GM19372 (cell line): ENCODE data around the gene NANOG.
"Not testable (repeated sequence)": the region's sequence is repeated elsewhere in the genome, so short reads cannot be mapped to it uniquely, and the experiment has no call there.

Source experiments
- ATAC-seq: cut with Tn5 transposase; IDR thresholded peaks from one replicate; pipeline ENCODE4 v1.9.1; 2021; ENCODE audit warnings: mild to moderate bottlenecking, low read depth, moderate library complexity; ENCODE audit not compliant: unreplicated experiment

NANOG gene

DNA sequence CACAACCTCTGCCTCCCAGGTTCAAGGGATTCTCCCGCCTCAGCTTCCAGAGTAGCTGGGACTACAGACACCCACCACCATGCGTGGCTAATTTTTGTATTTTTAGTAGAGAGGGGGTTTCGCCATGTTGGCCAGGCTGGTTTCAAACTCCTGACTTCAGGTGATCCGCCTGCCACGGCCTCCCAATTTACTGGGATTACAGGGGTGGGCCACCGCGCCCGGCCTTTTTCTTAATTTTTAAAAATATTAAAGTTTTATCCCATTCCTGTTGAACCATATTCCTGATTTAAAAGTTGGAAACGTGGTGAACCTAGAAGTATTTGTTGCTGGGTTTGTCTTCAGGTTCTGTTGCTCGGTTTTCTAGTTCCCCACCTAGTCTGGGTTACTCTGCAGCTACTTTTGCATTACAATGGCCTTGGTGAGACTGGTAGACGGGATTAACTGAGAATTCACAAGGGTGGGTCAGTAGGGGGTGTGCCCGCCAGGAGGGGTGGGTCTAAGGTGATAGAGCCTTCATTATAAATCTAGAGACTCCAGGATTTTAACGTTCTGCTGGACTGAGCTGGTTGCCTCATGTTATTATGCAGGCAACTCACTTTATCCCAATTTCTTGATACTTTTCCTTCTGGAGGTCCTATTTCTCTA is at the start of gene NANOG:
Gene NANOG (plus strand): TSS at position 519 of the 645 bp plus-strand sequence. CDS start 213 bp downstream, outside the sequence.
- not testable (repeated sequence) for ATAC-seq

DNA sequence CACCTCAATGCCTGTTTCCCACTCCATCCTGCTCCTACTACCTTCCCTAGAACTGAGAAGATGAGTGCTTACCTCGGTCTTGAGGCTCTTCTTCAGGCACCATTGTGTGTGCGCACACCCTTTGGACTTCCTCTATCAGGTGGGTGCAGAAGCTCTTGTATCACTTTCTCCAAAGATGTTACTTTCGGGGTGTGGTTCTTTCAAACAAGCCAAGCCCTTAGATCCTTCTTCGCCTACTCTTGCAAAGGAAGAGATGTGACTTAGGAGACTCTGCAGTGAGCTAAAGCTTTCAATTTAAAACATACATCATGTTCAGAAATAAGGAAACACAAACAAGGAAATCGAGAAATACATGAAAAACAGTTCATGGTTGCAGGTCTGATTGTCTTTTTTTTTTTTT is 42.0 kb upstream of the NANOG start, which contains the start of gene CLEC4C:
Gene CLEC4C (minus strand): TSS at position 130 of the 400 bp plus-strand sequence. CDS start 27 bp downstream, at position 103.
- no peak for ATAC-seq

DNA sequence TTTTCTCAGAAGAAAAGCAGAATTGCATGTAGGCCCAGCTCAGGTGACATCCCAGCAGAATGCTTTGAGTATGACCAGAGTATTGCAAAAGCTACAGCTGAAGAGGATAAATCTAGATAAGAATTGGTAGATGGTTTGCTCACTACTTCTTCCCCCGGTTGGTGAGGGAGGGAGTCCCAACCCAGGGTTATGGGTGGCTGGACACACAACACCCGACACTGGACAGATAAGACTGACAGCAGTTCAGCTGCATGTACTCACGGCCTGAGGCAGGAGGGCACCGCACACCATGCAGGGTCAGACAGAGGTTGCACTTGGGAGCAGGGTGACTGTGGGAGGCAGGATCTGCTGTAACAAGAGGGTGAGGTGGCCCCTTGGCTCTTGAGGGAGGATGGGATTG is 40.4 kb upstream of the NANOG start:
- ATAC-seq: no peak

DNA sequence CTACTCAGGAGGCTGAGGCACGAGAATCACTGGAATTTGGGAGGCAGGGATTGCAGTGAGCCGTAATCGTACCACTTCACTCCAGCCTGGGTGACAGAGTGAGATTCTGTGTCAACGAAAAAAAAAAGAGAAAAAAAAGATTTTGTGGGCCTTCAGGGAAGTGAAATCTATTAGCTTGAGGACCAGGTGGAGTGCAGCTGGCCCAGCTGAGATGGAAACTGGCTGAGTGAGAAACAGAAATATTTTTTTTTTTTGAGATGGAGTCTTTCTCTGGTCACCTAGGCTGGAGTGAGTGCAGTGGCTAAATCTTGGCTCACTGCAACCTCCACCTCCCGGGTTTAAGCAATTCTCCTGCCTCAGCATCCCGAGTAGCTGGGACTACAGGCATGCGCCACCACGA is 39.8 kb upstream of the NANOG start:
- no peak for ATAC-seq

DNA sequence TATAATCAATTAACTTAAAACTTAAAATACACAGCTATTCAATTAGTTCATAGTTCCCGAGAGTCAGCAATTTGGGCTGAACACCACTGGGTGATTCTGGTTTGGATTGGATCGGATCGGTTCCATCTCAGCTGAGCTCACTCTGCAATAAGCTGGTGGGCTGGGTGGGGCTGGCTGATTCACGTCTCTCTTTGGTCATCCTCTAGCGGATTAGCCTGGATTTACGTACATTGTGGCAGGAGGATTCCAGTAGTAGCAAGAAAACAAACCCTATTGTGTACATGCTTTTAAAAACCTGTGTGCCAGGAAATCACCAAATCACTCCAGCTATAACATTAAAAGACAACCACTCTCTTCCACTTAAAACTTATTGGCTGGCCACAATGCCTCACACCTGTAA is 38.9 kb upstream of the NANOG start:
- no peak for ATAC-seq

DNA sequence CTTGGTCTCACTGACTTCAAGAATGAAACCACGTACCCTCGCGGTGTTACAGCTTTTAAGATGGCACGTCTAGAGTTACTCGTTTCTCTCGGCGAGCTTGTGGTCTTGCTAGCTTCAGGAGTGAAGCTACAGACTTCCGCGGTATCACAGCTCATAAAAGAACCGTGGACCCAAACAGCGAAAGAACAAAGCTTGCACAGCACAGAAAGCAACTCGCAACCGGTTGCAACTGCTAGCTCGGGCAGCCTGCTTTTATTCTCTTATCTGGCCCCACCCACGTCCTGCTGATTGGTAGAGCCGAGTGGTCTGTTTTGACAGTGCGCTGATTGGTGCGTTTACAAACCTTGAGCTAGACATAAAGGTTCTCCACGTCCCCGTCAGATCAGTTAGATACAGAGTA is 37.8 kb upstream of the NANOG start:
- ATAC-seq: no peak

DNA sequence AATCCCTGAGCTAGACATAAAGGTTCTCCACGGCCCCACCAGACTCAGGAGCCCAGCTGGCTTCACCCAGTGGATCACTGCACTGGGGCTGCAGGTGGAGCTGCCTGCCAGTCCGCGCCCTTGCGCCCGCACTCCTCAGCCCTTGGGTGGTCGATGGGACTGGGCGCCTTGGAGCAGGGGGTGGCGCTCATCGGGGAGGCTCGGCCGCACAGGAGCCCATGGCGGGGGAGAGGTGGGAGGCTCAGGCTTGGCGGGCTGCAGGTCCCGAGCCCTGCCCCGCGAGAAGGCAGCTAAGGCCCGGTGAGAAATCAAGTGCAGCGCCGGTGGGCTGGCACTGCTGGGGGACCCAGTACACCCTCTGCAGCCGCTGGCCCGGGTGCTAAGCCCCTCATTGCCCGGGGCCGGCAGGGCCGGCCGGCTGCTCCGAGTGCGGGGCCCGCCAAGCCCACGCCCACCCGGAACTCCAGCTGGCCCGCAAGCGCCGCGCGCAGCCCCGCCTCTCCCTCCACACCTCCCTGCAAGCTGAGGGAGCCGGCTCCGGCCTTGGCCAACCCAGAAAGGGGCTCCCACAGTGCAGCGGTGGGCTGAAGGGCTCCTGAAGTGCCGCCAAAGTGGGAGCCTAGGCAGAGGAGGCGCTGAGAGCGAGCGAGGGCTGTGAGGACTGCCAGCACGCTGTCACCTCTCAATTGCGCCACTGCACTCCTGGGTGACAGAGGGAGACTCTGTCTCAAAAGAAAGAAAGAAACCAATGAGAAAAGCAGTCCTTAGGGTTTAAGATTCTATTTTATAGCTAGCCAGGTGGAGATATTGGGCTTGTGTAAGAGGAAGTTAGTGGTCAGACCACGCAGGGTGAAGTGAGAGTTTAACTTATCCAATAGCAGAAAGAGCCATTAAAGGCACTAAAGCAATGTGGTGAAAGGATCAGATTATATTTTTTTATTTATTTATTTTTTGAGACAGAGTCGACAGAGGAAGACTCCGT is 37.0 kb upstream of the NANOG start:
- not testable (repeated sequence) for ATAC-seq

DNA sequence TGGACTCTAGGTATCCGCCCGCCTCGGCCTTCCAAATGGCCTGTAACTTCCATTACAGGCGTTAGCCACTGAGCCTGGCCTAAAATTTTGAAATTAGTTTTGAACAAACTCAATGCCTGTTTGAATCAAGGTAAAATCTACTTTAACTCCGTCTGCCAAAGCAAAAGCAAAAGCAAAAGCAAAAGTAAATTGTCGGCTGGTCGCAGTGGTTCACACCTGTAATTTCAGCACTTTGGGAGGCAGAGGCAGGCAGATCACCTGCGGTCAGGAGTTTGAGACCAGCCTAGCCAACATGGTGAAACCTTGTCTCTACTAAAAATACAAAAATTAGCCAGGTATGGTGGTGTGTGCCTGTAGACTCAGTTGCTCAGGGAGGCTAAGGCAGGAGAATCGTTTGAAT is 33.5 kb upstream of the NANOG start:
- ATAC-seq: not testable (repeated sequence)

DNA sequence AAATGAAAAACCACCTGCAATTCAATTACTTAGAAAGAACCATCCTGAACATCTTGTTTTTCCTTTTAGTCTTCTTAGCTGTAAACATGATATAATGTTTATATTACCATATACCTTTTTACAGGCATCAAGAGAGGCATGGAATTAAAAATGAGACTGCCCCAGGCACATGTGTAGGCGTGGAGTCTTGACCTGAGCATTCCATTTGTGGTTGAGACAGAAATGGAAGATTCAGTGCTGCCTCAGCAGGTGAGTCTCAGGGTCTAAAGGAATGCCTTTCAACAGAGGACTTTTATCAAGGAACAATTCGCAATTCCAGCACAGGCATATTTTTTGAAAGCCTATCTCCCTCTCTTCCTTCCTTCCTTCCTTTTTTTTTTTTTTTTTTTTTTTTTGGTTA is 32.2 kb upstream of the NANOG start:
- no peak for ATAC-seq

DNA sequence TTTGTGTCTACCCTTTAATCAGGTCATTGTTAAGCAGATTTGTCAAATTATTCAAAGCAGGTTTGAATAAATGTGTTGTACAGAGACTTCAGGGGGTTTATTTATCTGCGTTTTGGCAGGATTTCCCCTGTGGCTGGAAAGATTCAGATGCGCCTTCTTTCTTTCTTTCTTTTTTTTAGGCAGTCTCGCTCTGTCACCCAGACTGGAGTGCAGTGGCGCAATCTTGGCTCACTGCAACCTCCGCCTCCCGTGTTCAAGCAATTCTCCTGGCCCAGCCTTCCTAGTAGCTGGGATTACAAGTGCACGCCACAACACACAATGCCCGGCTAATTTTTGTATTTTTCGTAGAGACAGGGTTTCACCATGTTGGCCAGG is 30.4 kb upstream of the NANOG start:
- no peak for ATAC-seq

DNA sequence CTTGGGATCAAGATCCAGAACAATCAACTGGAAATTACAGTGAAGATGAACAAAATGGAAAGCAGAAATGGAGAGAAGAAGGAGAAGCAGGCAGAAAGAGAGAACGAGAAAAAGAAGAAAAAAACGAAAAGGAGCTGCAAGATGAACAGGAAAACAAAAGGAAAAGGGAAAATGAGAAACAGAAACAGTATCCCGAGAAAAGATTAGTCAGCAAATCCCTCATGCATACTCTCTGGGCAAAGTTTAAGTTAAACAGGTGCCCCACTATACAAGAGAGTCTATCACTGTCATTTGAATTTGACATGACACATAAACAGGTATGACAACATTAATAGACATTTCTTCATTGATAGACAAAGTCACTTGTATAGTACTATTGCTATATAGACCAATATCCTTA is 19.2 kb upstream of the NANOG start:
- ATAC-seq: no peak

DNA sequence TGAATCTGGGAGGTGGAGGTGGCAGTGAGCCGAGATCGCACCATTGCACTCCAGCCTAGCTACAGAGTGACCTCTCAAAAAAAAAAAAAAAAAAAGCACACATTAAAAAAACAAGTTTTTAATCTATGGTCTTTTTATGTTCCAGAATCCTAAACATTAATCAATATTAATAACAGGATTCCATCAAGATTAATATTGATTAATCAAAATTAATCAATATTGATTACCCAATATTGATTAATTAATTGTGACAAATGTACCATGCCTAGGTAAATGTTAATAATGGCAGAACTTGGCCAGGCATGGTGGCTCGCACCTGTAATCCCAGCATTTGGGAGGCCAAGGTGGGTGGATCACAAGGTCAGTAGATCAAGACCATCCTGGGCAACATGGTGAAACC is 7.9 kb upstream of the NANOG start:
- ATAC-seq: no peak

DNA sequence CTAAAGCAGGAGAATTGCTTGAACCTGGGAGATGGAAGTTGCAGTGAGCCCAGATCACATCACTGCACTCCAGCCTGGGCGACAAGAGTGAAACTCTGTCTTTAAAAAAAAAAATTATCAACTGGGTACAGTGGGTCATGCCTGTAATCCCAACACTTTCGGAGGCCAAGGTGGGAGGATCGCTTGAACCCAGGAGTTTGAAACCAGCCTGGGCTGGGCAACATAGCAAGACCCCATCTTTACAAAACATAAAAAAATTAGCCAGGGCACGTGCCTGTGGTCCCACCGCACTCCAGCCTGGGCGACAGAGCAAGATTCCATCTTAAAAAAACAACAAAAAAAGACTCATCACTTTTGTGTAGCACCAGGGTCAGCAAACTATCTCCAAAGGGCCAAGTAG is 7.1 kb upstream of the NANOG start:
- no peak for ATAC-seq

DNA sequence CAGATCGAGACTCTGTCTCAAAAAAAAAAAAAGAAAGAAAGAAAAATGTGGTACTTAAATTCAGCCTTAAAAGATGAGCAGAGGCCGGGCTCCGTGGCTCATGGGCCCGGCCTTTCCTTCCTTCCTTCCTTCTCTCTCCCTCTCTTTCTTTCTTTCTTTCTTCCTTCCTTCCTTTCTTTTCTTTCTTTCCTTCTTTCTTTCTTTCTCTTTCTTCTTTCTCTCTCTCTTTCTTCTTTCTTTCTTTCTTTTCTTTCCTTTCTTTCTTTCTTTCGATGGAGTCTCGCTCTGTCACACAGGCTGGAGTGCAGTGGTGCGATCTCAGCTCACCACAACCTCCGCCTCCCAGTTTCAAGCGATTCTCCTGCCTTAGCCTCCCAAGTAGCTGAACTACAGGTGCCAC is 5.8 kb upstream of the NANOG start:
- not testable (repeated sequence) for ATAC-seq

DNA sequence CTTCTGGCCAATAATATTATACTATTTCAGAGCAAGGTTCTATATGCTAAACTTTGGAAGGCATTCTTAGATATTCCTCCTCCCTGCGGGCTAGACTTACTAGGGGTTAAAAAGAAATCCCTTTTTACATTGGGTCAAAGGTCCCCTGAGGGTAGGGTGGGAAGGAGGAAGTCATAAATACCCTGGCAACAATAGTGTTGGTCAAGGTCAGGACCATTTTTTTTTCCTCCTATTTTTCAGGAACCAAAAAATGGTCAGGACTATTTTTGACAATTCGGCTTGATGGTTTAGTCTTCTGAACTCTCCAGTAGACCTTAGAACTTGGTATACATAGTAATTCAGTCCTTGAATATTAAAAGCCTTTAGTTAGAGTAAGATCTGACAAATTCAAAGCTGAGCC is 4.5 kb upstream of the NANOG start:
- no peak for ATAC-seq

DNA sequence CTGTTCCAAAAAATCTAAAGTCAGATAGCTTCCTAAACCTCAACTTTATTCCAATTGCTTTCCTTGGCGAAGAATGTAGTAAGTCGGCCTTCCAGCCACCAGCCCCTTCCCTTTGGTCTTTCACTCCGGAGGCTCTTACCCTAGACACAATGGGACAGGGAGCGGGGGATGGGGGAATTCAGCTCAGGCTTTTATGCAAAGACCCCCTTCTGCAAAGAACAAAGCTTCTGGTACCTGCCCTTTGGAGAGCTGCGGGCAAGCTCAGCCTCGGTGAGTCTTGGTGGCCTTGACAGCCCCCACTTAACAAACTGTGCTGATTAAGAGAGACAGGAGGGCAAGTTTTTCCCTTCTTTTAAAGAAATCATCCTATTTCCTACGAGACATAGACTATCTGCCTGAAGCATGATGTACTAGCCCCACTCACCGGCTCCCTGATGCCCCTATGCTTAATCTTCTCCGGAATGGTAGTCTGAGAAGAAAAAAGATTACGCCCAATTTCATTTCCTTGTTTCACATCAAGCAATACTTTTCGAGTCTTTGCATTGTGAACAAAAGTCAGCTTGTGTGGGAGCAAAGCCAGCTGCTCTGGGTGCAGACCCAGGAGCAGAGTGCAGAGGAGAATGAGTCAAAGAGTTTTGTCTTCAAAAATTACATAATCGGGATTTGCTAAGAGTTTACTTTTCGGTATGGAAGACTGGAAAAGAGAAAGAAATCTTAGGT is 1.5 kb upstream of the NANOG start:
- no peak for ATAC-seq

DNA sequence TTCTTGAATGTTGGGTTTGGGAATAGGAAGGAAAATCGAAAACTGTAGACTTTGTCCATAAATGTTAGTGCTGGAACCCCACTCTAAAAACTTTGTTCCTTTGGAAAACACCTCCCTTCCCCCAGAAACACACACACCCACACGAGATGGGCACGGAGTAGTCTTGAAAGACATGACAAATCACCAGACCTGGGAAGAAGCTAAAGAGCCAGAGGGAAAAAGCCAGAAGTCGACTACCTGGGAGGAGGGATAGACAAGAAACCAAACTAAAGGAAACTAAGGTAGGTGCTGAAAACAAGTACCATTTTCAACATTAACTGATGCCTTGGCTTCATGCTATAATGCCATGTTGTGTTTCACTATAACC is 925 bp upstream of the NANOG start:
- no peak for ATAC-seq

DNA sequence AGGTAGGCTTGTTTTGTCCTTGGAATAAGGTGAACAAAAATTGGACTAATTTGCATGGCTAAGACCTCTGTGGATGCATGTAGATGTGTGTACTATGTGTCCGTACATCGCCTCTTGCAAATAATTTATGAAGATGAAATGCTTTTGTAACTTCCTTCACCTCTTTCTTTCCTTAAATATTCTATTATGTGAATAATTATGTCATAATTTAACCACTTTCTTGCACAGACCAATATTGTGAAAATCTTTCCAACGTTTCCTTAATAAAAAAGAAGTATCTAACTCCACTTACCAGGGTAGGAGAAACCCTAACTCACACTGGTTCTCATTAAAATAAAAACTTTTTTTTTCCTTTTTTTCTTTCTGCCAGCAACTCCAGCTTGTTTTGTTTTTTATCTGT is 4.0 kb downstream of the NANOG start:
- no peak for ATAC-seq

DNA sequence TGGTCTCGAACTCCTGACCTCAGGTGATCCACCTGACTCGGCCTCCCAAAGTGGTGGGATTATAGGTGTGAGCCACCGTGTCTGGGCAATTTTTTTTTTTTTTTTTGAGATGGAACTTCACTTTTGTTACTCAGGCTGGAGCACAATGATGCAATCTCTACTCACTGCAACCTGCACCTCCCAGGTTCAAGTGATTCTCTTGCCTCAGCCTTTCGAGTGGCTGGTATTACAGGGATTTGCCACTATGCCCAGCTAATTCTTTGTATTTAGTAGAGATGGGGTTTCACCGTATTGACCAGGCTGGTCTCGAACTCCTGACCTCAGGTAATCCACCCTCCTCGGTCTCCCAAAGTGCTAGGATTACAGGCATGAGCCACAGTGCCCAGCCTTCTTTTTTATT is 8.1 kb downstream of the NANOG start:
- not testable (repeated sequence) for ATAC-seq

DNA sequence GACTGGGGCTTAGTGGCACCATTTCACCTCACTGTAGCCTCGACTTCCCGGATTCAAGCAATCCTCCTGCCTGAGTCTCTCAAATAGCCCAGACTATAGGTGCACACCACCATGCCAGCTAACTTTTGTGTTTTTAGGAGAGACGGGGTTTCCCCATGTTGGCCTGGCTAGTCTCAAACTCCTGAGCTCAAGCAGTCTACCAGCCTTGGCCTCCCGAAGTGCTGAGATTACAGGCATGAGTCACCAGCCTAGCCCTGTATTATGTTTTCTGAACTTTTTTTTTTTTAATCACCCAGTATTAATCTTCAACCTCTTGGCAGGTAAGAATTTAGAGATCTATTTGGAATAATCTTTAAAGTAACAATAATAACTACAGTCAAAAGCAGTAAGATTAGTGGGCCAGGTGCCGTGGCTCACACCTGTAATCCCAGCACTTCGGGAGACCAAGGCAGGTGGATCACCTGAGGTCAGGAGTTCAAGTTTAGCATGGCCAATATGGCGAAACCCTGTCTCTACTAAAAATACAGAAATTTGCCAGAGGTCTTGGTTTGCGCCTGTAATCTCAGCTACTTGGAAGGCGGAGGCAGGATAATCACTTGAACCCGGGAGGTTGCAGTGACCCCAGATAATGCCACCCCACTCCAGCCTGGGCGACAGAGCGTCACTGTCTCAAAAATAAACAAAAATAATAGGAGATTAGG is 8.6 kb downstream of the NANOG start:
- no peak for ATAC-seq
